Placental epithelial cell (primary cell): ENCODE data around the gene DUSP19. TPM values are rescaled to one million over a fixed set of nuclear protein-coding genes. Genes with fewer than 3 reads are reported as not detected.

ENCODE experiments used
- small RNA-seq: library from RNA; depleted of rRNA; stranded (forward); fragments of <200 nt; gene quantifications from one replicate; pipeline ENCODE3, GENCODE V24; 2012
- total RNA-seq: library from RNA; depleted of rRNA; stranded (reverse); fragments of >200 nt; gene quantifications from 2 replicates; pipeline ENCODE4 v1.2.3, GENCODE V29; 2012

The DUSP19 gene, protein sequence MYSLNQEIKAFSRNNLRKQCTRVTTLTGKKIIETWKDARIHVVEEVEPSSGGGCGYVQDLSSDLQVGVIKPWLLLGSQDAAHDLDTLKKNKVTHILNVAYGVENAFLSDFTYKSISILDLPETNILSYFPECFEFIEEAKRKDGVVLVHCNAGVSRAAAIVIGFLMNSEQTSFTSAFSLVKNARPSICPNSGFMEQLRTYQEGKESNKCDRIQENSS
- total RNA-seq, result 0.79 and 0.87 TPM in 2 replicates

GRCh38 chr2:183078464-183079138 is at the start of gene DUSP19:
Gene DUSP19, plus strand, starts transcription at chr2:183078747. Its CDS starts 187 bp downstream, at chr2:183078934.

DNA sequence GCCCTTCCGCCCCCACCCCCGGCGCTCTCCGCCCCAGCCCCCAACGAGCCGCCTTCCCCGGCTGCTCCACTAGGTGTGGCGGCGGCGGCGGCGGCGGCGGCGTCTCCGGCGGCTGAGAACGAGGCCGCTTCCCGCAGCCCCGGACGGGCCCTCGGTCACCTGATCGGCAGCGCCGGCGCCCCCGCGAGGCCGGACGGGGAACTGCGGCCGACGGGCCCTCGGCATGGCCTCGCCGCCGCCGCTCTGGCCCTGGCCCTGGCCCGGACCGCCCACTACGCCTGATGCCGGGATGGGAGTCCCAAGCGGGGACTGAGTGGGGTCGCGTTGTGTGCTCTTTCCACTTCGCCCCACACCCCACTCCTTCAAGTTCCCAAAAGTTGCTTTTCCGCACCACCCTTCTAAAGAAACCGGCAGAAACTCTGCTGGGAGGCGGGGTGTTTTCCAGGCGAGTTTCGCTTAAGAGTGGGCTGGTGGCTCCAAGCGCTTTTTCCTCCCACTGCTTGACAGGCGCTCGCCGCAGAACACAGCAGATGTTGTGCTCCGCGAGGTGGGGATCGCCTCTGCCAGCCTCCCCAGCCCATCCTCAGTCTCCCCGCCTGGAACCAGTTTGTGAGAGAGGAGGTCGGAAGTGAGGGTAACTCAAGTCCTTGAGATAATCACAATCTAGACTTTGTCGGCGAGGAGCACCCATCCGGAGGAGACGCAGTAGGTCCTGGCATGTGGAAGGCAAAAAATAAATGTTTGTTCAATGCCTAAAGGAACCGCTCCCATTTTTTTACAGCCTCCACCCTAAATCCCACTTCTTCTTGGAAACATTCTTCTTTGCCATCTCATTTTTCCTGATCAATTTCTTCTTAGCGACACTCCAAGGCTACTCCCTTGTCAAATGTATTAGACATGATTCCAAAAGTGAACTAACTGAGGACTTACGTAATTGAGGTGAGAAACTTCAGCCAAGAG is 39.9 kb upstream of the DUSP19 start, which contains the start of gene NCKAP1:
Gene NCKAP1, minus strand, starts transcription at position 117 of the 960 bp plus-strand sequence. CDS start 358 bp downstream, outside the sequence.

DNA sequence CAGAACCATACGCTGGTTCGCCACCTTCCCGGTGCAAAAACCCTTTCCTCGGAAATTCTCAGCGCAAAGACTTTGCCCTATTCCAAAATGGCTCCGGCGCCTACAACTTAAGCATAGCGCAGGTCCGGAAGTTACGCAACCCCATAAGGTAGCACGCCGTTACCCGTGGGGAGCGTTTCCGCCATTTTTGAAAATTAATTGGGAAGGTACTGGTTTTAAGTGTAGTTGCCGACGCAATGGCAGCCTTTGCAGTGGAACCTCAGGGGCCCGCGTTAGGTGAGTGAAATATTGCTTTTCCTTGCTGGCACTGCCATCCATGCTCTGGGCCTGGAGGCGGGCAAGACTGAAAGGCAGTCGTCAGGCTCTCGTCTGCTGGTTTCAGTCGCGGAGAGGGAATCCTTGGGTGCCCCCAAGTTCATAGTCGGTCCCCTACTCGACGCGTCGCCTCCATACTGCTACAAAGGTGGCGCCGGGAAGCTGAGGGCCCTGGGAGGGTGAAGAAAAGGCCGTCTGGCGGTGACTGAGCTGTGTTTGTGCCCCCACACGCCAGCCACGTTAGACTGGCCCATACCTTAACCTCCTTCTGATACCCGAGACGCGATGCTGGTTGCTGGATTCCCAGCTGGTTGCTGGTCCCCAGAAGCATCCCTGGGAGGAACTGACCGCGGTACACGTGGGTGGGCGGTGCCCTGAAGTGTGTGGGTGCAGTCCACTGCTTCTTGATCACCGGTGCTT is 45.8 kb downstream of the DUSP19 start, which contains the start of gene NUP35:
Gene NUP35, plus strand, starts transcription at position 222 of the 735 bp plus-strand sequence. Its CDS starts 15 bp downstream, at position 237.

Small RNA genes lying within 50 kb of the gene (small RNA-seq; reads per million reads assigned to genes)
- not detected for gene RF00599

Other genes with a start within 250 kb of the DUSP19 start
- not detected in 2 replicates for gene FRZB, start 212.1 kb upstream of the DUSP19 start, total RNA-seq
- gene NCKAP1, start 40.3 kb upstream of the DUSP19 start, total RNA-seq, result 112 and 207 TPM in 2 replicates
- 7.0 and 9.0 TPM in 2 replicates for gene NUP35, start 45.7 kb downstream of the DUSP19 start, total RNA-seq